ENCODE results near the gene ABHD4. TPM values are rescaled to one million over a fixed set of nuclear protein-coding genes. Genes with fewer than 3 reads are reported as not detected.

Gene ABHD4
- total and polyA plus RNA-seq, 2 donors (not counting 1 experiment from before 2014, with no cell fraction given): 10.5 to 22.7 TPM

DNA sequence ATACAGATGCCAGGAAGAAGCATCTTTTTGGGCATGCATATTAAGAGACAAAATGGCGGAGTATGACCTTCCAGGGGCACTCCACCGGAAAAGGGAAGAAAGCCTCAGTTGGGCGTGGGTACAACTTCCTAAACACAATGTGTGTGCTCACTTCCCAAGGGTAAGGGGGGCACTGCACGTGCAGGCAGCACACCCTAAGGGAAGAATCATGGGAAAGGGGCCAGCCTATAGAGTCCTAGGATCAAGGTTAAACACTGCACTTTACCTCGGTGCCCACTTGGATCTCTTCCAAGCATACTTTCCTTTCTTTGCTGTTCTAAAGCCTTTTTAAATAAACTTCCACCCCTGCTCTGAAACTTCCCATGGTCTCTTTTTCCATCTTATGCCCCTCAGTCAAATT, 31.3 kb downstream of the ABHD4 start:
- ChIA-PET POLR2A (no interaction called here), CTCF (no interaction called here)
- intact Hi-C loops (cut with micrococcal nuclease): no loop called here
- no peak overlapping the region for H3K27ac ChIP-seq (ENCODE audit: low read length in 2 of 2)
- peaks cover 7% of the 10 kb centered on the region for H3K9me3 Mint-ChIP-seq (ENCODE audit: insufficient read depth)
- H4K20me1 ChIP-seq (ENCODE audit: control insufficient read depth, insufficient read depth, low read length, poor library complexity, severe bottlenecking): no peaks in the 10 kb centered on the region
- H3K27me3 ChIP-seq (replicated peaks in 1 of 4; ENCODE audit: control extremely low read depth in 1 of 4, control insufficient read depth in 3 of 4, insufficient read depth in 4 of 4, low read length in 3 of 4): peaks cover 0 to 10% (median 1%) of the 10 kb centered on the region in 4 experiments
- H3K9me3 ChIP-seq (ENCODE audit: control extremely low read depth in 1 of 3, control insufficient read depth in 2 of 3, insufficient read depth in 1 of 3, low read length in 2 of 3): peaks cover 0 to 17% (median 0%) of the 10 kb centered on the region in 3 donors
- H3K4me3 Mint-ChIP-seq: no peak overlapping the region
- H3K4me2 ChIP-seq (replicated peaks; ENCODE audit: low read depth, low read length, poor library complexity, severe bottlenecking): no peak overlapping the region
- no peaks in the 10 kb centered on the region for H3K4me1 Mint-ChIP-seq
- H3K79me2 ChIP-seq (ENCODE audit: control insufficient read depth, insufficient read depth, low read length): no peaks in the 10 kb centered on the region
- TF ChIP-seq, protein P1, sequence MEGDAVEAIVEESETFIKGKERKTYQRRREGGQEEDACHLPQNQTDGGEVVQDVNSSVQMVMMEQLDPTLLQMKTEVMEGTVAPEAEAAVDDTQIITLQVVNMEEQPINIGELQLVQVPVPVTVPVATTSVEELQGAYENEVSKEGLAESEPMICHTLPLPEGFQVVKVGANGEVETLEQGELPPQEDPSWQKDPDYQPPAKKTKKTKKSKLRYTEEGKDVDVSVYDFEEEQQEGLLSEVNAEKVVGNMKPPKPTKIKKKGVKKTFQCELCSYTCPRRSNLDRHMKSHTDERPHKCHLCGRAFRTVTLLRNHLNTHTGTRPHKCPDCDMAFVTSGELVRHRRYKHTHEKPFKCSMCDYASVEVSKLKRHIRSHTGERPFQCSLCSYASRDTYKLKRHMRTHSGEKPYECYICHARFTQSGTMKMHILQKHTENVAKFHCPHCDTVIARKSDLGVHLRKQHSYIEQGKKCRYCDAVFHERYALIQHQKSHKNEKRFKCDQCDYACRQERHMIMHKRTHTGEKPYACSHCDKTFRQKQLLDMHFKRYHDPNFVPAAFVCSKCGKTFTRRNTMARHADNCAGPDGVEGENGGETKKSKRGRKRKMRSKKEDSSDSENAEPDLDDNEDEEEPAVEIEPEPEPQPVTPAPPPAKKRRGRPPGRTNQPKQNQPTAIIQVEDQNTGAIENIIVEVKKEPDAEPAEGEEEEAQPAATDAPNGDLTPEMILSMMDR (IDR thresholded peaks at IDR 0.05): no peak
- TF ChIP-seq EZH2 (IDR thresholded peaks at IDR 0.05; ENCODE audit: borderline replicate concordance, insufficient read depth, low read depth, low read length, poor library complexity, severe bottlenecking): no peak
- no peak overlapping the region for H3K27ac Mint-ChIP-seq
- DNase-seq (no peak), ATAC-seq (ENCODE audit: low read depth) (no peak)
- H3K36me3 ChIP-seq (replicated peaks in 1 of 2; ENCODE audit: control extremely low read depth in 1 of 2, control insufficient read depth in 1 of 2, extremely low read depth in 1 of 2, insufficient read depth in 2 of 2, low read length in 1 of 2): no peaks in the 10 kb centered on the region
- H3K4me3 ChIP-seq (ENCODE audit: control extremely low read depth in 1 of 5, extremely low read depth in 1 of 5, insufficient read depth in 1 of 5, low read depth in 2 of 5, low read length in 4 of 5): no peak overlapping the region
- 74% methylated on average over 4 of the region's 5 CpGs for WGBS (ENCODE audit: insufficient coverage)
- H3K27me3 Mint-ChIP-seq: peaks cover 39% of the 10 kb centered on the region
- no peaks in the 10 kb centered on the region for H3K4me1 ChIP-seq (ENCODE audit: control insufficient read depth in 2 of 2, insufficient read depth in 2 of 2, low read length in 2 of 2)
- H2AFZ ChIP-seq (ENCODE audit: insufficient read depth, low read depth, low read length, poor library complexity, severe bottlenecking): no peak overlapping the region
- H3K9ac ChIP-seq (ENCODE audit: low read length): no peak overlapping the region

DNA sequence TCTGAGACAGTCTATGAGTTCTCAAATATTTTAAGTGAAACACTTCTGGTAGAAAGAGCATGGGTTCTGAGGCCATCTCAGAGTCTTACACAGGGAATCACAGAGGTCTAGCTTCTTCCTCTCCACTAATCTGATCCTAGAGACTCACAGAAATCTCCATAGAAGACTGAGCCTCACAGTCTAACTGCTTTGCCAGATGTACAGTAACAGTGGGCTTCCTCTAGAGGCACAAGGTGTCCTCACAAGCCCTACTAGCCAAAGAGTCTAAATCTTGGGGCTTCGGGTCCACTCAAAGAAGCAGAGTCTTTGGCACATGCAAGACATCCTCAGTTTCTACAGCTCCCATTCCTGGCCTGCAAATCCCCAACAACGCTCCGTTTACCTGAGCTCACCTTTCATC, 32.0 kb downstream of the ABHD4 start:
- H3K4me3 ChIP-seq (ENCODE audit: control extremely low read depth in 1 of 5, extremely low read depth in 1 of 5, insufficient read depth in 1 of 5, low read depth in 2 of 5, low read length in 4 of 5): no peak overlapping the region
- DNase-seq (no peak), ATAC-seq (ENCODE audit: low read depth) (no peak)
- Mint-ChIP-seq H3K9me3 (ENCODE audit: insufficient read depth) (peaks cover 7% of the 10 kb centered on the region), H3K27ac (no peak overlapping the region), H3K4me3 (no peak overlapping the region), H3K4me1 (no peaks in the 10 kb centered on the region), H3K27me3 (peaks cover 39% of the 10 kb centered on the region)
- WGBS (ENCODE audit: insufficient coverage): 100% methylated on average over 1 of the region's 3 CpGs
- no peaks in the 10 kb centered on the region for H3K36me3 ChIP-seq (replicated peaks in 1 of 2; ENCODE audit: control extremely low read depth in 1 of 2, control insufficient read depth in 1 of 2, extremely low read depth in 1 of 2, insufficient read depth in 2 of 2, low read length in 1 of 2)
- H3K79me2 ChIP-seq (ENCODE audit: control insufficient read depth, insufficient read depth, low read length): no peaks in the 10 kb centered on the region
- no peak for TF ChIP-seq EZH2 (IDR thresholded peaks at IDR 0.05; ENCODE audit: borderline replicate concordance, insufficient read depth, low read depth, low read length, poor library complexity, severe bottlenecking)
- TF ChIP-seq, protein P1 (IDR thresholded peaks at IDR 0.05): no peak
- H4K20me1 ChIP-seq (ENCODE audit: control insufficient read depth, insufficient read depth, low read length, poor library complexity, severe bottlenecking): no peaks in the 10 kb centered on the region
- intact Hi-C loops (cut with micrococcal nuclease): no loop called here
- H3K4me1 ChIP-seq (ENCODE audit: control insufficient read depth in 2 of 2, insufficient read depth in 2 of 2, low read length in 2 of 2): no peaks in the 10 kb centered on the region
- H3K4me2 ChIP-seq (replicated peaks; ENCODE audit: low read depth, low read length, poor library complexity, severe bottlenecking): no peak overlapping the region
- CTCF ChIA-PET: no interaction called here
- POLR2A ChIA-PET: no interaction called here
- no peak overlapping the region for H2AFZ ChIP-seq (ENCODE audit: insufficient read depth, low read depth, low read length, poor library complexity, severe bottlenecking)
- no peak overlapping the region for H3K27ac ChIP-seq (ENCODE audit: low read length in 2 of 2)
- peaks cover 0 to 10% (median 1%) of the 10 kb centered on the region in 4 experiments for H3K27me3 ChIP-seq (replicated peaks in 1 of 4; ENCODE audit: control extremely low read depth in 1 of 4, control insufficient read depth in 3 of 4, insufficient read depth in 4 of 4, low read length in 3 of 4)
- no peak overlapping the region for H3K9ac ChIP-seq (ENCODE audit: low read length)
- peaks cover 0 to 17% (median 0%) of the 10 kb centered on the region in 3 donors for H3K9me3 ChIP-seq (ENCODE audit: control extremely low read depth in 1 of 3, control insufficient read depth in 2 of 3, insufficient read depth in 1 of 3, low read length in 2 of 3)

Measured in B cell (primary cell).